HUDEP-2 (cell line): ENCODE data around the gene ICAM4.
"Not testable (repeated sequence)": the region's sequence is repeated elsewhere in the genome, so short reads cannot be mapped to it uniquely, and the experiment has no call there.

Experiments used
- DNase-seq, 76 experiments: peaks; one replicate each; lab custom pipeline; 2025; ENCODE audit not compliant: unreplicated experiment in 76 of 76; lab: John Stamatoyannopoulos, UW

Gene ICAM4

DNA sequence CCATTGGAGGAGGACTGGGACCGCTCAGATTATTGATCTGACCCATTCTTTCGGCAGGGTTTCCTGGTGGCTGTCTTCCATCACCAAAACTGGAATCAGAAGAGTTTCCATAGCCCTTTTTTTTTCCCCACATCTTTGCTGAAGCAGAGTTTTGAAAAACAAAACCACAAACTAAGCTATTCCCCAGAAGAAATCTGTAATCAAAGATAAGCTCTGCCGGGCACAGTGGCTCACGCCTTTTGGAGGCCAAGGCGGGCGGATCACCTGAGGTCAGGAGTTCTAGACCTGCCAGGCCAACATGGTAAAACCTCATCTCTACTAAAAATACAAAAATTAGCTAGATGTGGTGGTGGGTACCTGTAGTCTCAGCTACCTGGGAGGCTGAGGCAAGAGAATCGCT lies 20.0 kb upstream of the ICAM4 start:
- DNase-seq: peak in 2 of 76 experiments; percentile 4 to 14

DNA sequence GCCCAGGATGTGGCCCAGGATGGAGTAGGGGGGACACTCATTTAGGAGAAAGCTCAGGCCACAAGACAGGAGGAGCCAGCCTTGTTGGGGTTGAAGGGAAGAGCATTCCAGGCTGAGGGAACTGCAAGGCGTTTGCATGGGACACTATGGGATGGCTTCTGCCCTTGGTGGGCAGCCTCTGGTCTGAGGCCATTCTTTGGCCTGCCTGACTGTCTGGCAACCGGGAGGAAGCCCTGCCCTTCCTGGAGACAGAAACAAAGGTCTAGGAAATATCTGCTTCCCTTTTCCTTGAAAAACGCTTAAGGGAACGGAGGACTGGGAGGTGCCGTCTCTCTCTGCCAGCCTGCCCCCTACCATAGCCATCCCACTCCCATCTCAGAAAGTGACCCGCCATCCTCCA lies 18.7 kb upstream of the ICAM4 start:
- DNase-seq: no peak

DNA sequence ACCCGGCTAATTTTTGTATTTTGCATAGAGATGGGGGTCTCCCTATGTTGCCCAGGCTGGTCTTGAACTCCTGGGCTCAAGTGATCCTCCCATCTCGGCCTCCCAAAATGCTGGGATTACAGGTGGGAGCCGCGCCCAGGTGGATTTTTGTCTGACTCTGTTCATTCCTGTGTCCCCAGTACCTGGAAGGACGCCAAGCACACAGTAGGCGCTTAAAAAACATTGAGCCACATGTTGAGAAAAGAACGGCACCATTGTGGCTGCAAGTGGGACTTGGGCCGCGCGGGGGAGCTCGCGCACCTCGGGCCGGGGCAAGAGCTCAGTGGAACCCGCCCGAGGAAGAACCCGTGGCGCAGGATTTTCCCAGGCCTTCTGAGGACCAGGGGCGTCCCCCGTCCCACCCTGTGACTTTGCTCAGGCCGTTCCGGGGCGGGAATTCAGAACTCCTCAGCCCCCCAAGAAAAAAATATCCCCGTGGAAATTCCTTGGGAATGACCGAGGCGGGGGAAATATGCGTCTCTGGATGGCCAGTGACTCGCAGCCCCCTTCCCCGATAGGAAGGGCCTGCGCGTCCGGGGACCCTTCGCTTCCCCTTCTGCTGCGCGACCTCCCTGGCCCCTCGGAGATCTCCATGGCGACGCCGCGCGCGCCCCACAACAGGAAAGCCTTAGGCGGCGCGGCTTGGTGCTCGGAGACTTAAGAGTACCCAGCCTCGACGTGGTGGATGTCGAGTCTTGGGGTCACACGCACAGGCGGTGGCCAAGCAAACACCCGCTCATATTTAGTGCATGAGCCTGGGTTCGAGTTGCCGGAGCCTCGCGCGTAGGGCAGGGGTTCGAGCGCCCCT lies 17.2 kb upstream of the ICAM4 start:
- DNase-seq: peak in 72 of 76 experiments; percentile 44 to 94 (median 85)

DNA sequence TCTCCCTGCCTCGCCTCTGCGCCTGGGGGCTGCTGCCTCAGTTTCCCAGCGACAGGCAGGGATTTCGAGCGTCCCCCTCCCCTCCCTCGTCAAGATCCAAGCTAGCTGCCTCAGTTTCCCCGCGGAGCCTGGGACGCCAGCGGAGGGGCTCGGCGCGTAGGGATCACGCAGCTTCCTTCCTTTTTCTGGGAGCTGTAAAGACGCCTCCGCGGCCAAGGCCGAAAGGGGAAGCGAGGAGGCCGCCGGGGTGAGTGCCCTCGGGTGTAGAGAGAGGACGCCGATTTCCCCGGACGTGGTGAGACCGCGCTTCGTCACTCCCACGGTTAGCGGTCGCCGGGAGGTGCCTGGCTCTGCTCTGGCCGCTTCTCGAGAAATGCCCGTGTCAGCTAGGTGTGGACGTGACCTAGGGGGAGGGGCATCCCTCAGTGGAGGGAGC lies 16.6 kb upstream of the ICAM4 start:
- DNase-seq: peak in 47 of 76 experiments; percentile 12 to 64 (median 44)

DNA sequence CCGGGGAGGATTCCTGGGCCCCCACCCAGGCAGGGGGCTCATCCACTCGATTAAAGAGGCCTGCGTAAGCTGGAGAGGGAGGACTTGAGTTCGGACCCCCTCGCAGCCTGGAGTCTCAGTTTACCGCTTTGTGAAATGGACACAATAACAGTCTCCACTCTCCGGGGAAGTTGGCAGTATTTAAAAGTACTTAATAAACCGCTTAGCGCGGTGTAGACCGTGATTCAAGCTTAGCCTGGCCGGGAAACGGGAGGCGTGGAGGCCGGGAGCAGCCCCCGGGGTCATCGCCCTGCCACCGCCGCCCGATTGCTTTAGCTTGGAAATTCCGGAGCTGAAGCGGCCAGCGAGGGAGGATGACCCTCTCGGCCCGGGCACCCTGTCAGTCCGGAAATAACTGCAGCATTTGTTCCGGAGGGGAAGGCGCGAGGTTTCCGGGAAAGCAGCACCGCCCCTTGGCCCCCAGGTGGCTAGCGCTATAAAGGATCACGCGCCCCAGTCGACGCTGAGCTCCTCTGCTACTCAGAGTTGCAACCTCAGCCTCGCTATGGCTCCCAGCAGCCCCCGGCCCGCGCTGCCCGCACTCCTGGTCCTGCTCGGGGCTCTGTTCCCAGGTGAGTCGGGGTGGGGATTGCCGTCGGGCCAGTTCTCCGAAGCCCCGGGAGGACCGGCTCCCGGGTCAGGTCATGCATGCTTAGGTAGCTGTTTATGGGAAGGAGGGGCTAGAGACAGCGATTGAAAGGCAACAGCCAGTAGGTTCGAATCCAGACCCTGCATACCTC lies 15.9 kb upstream of the ICAM4 start, which contains the start of gene ICAM1:
ICAM1 (plus strand) TSS at position 505 of the 779 bp plus-strand sequence; CDS start at position 545, 40 bp downstream.
- DNase-seq: peak in 66 of 76 experiments; percentile 19 to 85 (median 65)

DNA sequence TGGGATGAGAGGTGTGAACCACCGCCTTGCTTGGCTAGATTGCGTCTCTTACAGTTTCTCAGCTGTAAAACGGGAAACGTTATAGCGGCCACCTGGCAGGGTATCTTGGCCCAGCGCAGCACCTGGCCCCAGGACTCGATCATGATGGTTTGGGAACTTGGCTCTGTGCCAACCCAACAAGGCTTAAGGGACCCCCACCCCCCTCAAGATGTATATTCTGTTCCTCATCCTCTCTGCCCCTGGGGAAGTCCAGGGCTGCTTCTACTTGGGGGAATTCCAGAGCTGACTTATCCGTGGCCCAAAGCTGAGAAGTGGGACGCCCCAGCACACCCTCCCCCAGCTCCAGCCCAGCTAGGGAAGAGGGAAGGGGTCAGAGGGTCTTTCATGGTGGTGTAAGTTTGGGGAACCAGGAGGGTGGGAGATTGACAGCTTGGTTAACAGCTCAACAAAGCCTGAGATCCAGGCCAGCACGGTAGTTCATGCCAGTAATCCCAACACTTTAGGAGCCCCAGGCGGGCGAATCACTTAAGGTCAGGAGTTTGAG lies 15.1 kb upstream of the ICAM4 start:
- DNase-seq: peak in 2 of 76 experiments; percentile 18 to 27

DNA sequence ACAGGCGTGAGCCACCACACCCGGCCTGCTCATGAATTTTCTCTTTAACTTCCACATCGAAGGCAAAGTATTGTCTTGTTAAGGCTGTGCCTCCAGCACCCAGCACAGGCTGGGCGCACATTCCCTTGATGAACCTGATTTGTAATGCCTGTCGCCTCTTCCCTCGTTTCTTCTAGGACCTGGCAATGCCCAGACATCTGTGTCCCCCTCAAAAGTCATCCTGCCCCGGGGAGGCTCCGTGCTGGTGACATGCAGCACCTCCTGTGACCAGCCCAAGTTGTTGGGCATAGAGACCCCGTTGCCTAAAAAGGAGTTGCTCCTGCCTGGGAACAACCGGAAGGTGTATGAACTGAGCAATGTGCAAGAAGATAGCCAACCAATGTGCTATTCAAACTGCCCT lies 12.2 kb upstream of the ICAM4 start:
- no peak for DNase-seq

DNA sequence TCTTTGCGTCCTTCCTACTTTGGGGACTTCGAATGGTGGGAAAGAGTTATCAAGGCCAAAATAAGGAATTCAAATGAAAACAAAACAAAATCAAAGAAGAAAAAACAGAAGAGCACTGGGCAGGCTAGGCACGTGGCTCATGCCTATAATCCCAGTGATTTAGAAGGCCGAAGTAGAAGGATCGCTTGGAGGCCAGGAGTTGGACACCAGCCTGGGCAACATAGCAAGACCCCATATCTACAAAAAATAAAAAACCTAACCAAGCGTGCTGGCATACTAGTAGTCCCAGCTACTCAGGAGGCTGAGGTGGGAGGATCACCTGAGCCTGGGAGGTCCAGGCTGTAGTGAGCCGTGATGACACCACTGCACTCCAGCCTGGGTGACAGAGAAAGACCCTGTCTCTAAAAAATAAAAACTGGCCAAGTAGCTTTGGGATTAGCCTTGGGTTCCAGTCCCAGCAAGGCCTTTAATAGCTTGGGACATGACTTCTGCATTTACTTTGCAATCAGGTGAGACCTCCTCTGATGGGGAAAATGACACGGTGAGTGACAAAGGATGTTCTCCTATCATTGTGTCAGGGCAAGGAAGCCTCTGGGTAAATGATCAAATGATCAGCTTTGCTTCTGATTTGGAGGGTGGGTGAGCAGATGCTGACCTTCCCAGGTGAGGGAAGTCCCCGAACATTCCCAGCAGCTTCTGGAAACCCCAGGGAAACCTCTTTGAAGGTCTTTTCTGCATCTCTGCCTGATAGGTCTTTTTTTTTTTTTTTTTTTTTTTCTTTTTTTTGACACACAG lies 8.8 kb upstream of the ICAM4 start:
- DNase-seq: no peak

DNA sequence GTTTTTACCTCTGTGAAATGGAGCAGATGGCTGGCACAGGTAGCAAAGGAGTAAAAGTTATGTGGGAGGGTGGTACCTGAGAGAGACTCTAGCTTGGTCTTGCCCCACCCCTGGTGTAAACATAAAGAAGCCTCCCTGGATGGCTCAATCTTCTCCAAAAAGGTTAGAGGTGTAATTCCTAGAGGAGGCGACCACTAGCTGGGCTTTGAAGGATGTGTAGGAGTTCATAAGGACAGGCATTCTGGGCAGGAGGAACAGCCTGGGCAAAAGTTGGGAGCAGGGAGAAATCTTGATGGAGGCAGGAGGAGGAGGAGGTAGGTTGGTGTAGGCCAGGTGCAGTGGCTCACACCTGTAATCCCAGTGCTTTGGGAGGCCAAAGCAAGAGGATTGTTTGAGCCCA lies 7.8 kb upstream of the ICAM4 start:
- DNase-seq: no peak

DNA sequence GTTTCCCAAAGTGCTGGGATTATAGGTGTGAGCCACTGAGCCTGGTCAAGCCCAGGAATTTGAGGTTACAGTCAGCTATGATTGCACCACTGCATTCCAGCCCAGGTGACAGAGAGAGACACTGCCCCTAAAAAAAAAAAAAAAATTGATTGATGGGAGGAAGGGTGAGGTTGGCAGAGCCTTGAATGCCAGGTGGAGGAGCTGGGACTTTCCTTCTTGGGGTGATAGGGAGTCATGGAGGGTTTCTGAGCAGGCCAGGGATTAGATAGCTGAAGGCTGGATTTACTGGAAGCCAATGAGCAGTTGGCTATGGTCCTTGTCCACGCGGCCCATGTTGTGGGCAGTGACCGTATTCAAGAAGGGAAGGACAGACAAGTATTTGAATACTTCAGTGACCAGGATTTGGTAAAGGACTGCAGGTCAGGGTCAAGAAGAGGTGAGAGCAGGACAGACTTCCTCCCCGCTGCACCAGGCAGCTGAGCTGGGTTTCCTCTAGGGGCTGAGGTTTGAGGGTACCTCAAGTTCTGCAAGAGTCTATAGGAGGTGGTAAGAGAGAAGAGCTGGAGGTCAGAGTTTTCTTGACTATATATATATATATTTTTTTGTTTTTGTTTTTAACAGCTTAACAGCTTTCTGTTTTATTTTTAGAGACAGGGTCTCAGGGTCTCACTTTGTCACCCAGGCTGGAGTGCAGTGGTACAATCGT lies 6.9 kb upstream of the ICAM4 start:
- DNase-seq: no peak

DNA sequence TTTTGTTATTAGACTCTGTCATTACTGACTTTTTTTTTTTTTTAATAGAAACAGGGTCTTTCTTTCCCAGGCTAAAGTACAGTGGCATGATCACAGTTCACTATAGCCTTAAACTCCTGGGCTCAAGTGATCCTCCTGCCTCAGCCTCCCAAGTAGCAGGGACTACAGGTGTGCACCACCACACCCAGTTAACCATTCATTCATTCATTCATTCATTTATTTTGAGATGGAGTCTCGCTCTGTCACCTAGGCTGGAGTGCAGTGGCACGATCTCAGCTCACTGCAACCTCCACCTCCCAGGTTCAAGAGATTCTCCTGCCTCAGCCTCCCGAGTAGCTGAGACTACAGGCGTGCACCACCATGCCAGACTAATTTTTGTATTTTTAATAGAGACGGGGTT lies 4.7 kb upstream of the ICAM4 start:
- DNase-seq: not testable (repeated sequence)

DNA sequence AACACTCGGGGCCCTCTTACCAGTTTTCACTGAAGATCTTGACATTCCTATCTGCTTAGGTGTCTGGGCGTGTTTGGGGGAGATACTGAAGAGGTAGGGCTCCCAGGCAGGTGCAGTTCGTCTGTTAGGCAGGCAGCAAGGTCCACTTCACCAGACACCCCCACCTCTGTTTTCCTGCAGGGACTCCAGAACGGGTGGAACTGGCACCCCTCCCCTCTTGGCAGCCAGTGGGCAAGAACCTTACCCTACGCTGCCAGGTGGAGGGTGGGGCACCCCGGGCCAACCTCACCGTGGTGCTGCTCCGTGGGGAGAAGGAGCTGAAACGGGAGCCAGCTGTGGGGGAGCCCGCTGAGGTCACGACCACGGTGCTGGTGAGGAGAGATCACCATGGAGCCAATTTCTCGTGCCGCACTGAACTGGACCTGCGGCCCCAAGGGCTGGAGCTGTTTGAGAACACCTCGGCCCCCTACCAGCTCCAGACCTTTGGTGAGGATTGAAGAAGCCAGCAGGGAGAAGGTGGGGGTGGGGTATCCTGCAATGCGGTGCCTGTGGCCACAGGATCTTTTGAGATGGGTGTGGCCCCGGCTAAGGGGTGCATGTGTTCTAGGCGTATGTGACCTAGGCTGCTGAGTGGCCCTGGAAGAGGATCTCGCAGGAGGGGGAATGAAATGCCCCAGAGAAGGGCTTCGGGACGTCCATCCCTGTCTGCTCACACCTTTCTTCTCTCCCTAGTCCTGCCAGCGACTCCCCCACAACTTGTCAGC lies 3.3 kb upstream of the ICAM4 start:
- peak in 20 of 76 experiments; percentile 15 to 50 (median 26) for DNase-seq

DNA sequence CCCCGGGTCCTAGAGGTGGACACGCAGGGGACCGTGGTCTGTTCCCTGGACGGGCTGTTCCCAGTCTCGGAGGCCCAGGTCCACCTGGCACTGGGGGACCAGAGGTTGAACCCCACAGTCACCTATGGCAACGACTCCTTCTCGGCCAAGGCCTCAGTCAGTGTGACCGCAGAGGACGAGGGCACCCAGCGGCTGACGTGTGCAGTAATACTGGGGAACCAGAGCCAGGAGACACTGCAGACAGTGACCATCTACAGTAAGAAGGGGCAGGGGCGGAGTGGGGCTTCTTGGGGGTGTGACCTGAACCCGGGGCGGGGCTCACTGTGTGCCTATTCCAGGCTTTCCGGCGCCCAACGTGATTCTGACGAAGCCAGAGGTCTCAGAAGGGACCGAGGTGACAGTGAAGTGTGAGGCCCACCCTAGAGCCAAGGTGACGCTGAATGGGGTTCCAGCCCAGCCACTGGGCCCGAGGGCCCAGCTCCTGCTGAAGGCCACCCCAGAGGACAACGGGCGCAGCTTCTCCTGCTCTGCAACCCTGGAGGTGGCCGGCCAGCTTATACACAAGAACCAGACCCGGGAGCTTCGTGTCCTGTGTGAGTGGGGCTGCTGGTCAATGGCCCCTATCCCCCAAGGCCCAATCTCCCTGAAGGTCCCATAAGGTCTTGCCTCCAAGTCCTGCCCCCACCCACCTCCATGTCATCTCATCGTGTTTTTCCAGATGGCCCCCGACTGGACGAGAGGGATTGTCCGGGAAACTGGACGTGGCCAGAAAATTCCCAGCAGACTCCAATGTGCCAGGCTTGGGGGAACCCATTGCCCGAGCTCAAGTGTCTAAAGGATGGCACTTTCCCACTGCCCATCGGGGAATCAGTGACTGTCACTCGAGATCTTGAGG lies 2.4 kb upstream of the ICAM4 start:
- DNase-seq: no peak

DNA sequence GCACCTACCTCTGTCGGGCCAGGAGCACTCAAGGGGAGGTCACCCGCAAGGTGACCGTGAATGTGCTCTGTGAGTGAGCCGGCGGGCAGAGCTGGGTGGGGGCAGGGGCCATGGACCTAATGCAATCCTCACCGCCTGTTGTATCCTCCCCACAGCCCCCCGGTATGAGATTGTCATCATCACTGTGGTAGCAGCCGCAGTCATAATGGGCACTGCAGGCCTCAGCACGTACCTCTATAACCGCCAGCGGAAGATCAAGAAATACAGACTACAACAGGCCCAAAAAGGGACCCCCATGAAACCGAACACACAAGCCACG lies 1.8 kb upstream of the ICAM4 start:
- DNase-seq: no peak

DNA sequence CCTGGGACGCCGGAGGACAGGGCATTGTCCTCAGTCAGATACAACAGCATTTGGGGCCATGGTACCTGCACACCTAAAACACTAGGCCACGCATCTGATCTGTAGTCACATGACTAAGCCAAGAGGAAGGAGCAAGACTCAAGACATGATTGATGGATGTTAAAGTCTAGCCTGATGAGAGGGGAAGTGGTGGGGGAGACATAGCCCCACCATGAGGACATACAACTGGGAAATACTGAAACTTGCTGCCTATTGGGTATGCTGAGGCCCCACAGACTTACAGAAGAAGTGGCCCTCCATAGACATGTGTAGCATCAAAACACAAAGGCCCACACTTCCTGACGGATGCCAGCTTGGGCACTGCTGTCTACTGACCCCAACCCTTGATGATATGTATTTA lies 1.4 kb upstream of the ICAM4 start:
- DNase-seq: no peak

DNA sequence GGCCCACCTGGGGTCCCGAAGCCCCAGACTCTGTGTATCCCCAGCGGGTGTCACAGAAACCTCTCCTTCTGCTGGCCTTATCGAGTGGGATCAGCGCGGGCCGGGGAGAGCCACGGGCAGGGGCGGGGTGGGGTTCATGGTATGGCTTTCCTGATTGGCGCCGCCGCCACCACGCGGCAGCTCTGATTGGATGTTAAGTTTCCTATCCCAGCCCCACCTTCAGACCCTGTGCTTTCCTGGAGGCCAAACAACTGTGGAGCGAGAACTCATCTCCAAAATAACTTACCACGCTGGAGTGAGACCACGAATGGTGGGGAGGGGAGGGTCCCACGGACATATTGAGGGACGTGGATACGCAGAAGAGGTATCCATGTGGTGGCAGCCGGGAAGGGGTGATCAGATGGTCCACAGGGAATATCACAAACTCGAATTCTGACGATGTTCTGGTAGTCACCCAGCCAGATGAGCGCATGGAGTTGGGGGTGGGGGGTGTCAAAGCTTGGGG lies 2.0 kb downstream of the ICAM4 start:
- DNase-seq: peak in 75 of 76 experiments; percentile 77 to 99 (median 95)

DNA sequence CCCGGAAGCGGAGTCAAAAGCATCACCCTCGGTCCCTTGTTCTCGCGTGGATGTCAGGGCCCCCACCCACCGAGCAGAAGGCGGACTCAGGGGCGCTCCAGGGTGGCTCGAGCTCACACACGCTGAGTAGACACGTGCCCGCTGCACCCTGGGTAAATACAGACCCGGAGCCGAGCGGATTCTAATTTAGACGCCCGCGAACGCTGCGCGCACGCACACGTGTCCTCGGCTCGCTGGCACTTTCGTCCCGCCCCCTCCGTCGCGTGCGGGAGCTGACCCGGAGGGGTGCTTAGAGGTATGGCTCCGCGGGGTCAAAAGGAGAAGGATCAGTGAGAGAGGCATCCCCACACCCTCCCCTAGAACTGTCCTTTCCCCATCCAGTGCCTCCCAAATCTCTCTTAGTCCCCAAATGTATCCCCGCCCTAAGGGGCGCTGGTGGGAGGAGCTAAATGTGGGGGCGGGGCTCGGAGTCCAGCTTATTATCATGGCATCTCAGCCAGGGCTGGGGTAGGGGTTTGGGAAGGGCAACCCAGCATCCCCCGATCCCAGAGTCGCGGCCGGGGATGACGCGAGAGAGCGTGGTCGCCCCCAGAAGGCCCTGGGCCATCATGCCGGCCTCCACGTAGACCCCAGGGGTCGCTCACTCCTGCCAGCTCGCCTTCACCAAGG lies 2.5 kb downstream of the ICAM4 start:
- peak in 75 of 76 experiments; percentile 80 to 99 (median 96) for DNase-seq
